Calu3 (cell line): ENCODE results near the gene IFNA8. TPM values are rescaled to one million over a fixed set of nuclear protein-coding genes. Genes with fewer than 3 reads are reported as not detected.
A peak's percentile ranks its signal among the peaks of the same experiment; 100 is the strongest.
"Not testable (repeated sequence)": the region's sequence is repeated elsewhere in the genome, so short reads cannot be mapped to it uniquely, and the experiment has no call there.

Experiments
- BruUV-seq: library from RNA; stranded (reverse); fragments of 400-500 nt; replicated peaks from 2 replicates; lab custom pipeline; 2021; lab: Mats Ljungman, UMichigan
- CTCF ChIA-PET: fragments of 300-600 bp; sonication (Branson Sonifier 250); formaldehyde crosslinking; loops from one replicate; lab custom pipeline; 2022; ENCODE audit warnings: antibody characterized with exemption; lab: Charles Lee
- DNase-seq: peaks from one replicate; pipeline ENCODE4 v3.0.0; 2022
- H3K27ac Mint-ChIP-seq: one replicate; pipeline ENCODE4 v1.8.0; 2022; ENCODE audit warnings: mixed read lengths; ENCODE audit not compliant: unreplicated experiment
- H3K27me3 Mint-ChIP-seq: one replicate; pipeline ENCODE4 v1.8.0; 2022; ENCODE audit warnings: mixed read lengths; ENCODE audit not compliant: unreplicated experiment
- H3K36me3 Mint-ChIP-seq: one replicate; pipeline ENCODE4 v1.8.0; 2022; ENCODE audit warnings: mild to moderate bottlenecking, moderate library complexity, mixed read lengths; ENCODE audit not compliant: insufficient read depth, unreplicated experiment
- H3K4me1 Mint-ChIP-seq: one replicate; pipeline ENCODE4 v1.8.0; 2022; ENCODE audit warnings: mild to moderate bottlenecking, low read depth, mixed read lengths; ENCODE audit not compliant: unreplicated experiment
- H3K4me3 Mint-ChIP-seq: one replicate; pipeline ENCODE4 v1.8.0; 2022; ENCODE audit warnings: mild to moderate bottlenecking, low read depth, moderate library complexity, mixed read lengths; ENCODE audit not compliant: unreplicated experiment
- H3K9me3 Mint-ChIP-seq: one replicate; pipeline ENCODE4 v1.8.0; 2022; ENCODE audit warnings: low read depth, mixed read lengths; ENCODE audit not compliant: unreplicated experiment
- CTCF ChIP-seq: fragments of 200-600 bp; IDR thresholded peaks from one replicate; pipeline ENCODE4 v1.8.0; 2022; ENCODE audit warnings: antibody characterized with exemption; ENCODE audit not compliant: unreplicated experiment
- intact Hi-C: fragments of 100-400 bp; cut with micrococcal nuclease; formaldehyde crosslinking; loops from one replicate; pipeline ENCODE4 v1.10.0; 2022; ENCODE audit not compliant: unreplicated experiment
- total RNA-seq: library from RNA; stranded (reverse); gene quantifications from 2 replicates; pipeline ENCODE4 v1.2.3, GENCODE V29; 2022

Gene IFNA8
- total RNA-seq, 1 experiment from 2014 or later = not detected

- intact Hi-C loops = loop anchor here (10.0 kb wide), 2 partner anchors 108 to 198 kb away; no protein-coding TSS in a partner anchor
- no peaks in the 10 kb centered on the region for H3K4me1 Mint-ChIP-seq
- DNase-seq = no peak
- H3K9me3 Mint-ChIP-seq = no peaks in the 10 kb centered on the region
- no TSS peak for BruUV-seq
- H3K27me3 Mint-ChIP-seq = no peaks in the 10 kb centered on the region
- H3K27ac Mint-ChIP-seq = no peak overlapping the region
- no peak overlapping the region for H3K4me3 Mint-ChIP-seq
- CTCF ChIA-PET = no interaction called here
- no peak for TF ChIP-seq CTCF
- H3K36me3 Mint-ChIP-seq = no peaks in the 10 kb centered on the region
Measured at GRCh38 chr9:21432672-21433425, 23.9 kb downstream of the IFNA8 start.

GRCh38 chr9:21434202-21435014, 25.5 kb downstream of the IFNA8 start:
- no peaks in the 10 kb centered on the region for H3K27me3 Mint-ChIP-seq
- intact Hi-C loops = loop anchor here (1.0 to 10.0 kb wide), 3 partner anchors 110 to 355 kb away; no protein-coding TSS in a partner anchor
- no peaks in the 10 kb centered on the region for H3K4me1 Mint-ChIP-seq
- TF ChIP-seq CTCF = peak; percentile 8
- no peaks in the 10 kb centered on the region for H3K9me3 Mint-ChIP-seq
- no TSS peak for BruUV-seq
- no peaks in the 10 kb centered on the region for H3K36me3 Mint-ChIP-seq
- peak; percentile 57 for DNase-seq
- no peak overlapping the region for H3K4me3 Mint-ChIP-seq
- CTCF ChIA-PET = interaction anchor here (0.8 to 1.4 kb wide), 16 partner anchors 10 to 356 kb away, joined by 3 to 8 read pairs (median 3); no protein-coding TSS in a partner anchor
- H3K27ac Mint-ChIP-seq = no peak overlapping the region

GRCh38 chr9:21435015-21435383, 26.1 kb downstream of the IFNA8 start:
- not testable (repeated sequence) for H3K4me1 Mint-ChIP-seq, H3K36me3 Mint-ChIP-seq, H3K27ac Mint-ChIP-seq, H3K27me3 Mint-ChIP-seq, BruUV-seq, H3K9me3 Mint-ChIP-seq, DNase-seq, H3K4me3 Mint-ChIP-seq
- intact Hi-C loops = loop anchor here (10.0 kb wide), 2 partner anchors 110 to 200 kb away; no protein-coding TSS in a partner anchor
- CTCF ChIA-PET = interaction anchor here (1.0 to 1.4 kb wide), 15 partner anchors 10 to 356 kb away, joined by 3 to 8 read pairs (median 3); no protein-coding TSS in a partner anchor

- no peak within 1 kb of the TSS for H3K27ac Mint-ChIP-seq
- TF ChIP-seq CTCF = no peak
- intact Hi-C loops = loop anchor here (10.0 kb wide), 1 partner anchor 45 kb away; no protein-coding TSS in a partner anchor
- BruUV-seq = no TSS peak
- no peaks in the 10 kb centered on the region for H3K9me3 Mint-ChIP-seq
- DNase-seq = no peak
- H3K36me3 Mint-ChIP-seq = no peaks in the 10 kb centered on the region
- CTCF ChIA-PET = no interaction called here
- no peak within 1 kb of the TSS for H3K4me3 Mint-ChIP-seq
- no peaks in the 10 kb centered on the region for H3K27me3 Mint-ChIP-seq
- no peaks in the 10 kb centered on the region for H3K4me1 Mint-ChIP-seq
Measured at GRCh38 chr9:21440139-21440538, 31.2 kb downstream of the IFNA8 start, which contains the start of gene IFNA1. Gene IFNA1 (plus strand): TSS chr9:21440439. CDS start chr9:21440508, 69 bp downstream.
